NT2/D1 (cell line): Measurements from ENCODE around the gene ZNF823.
A peak's percentile ranks its signal among the peaks of the same experiment; 100 is the strongest.

ENCODE experiments used
- DNase-seq: peaks from one replicate; pipeline ENCODE4 v3.0.0-alpha.2; 2011; ENCODE audit warnings: low read depth, low spot score
- H3K27me3 ChIP-seq: 2 replicates; pipeline ENCODE4 v1.6.0; 2011; ENCODE audit warnings: mild to moderate bottlenecking; ENCODE audit not compliant: insufficient read length, insufficient read depth
- H3K36me3 ChIP-seq: 2 replicates; pipeline ENCODE4 v1.6.1; 2011; ENCODE audit warnings: mild to moderate bottlenecking, low read length, mixed read lengths; ENCODE audit not compliant: insufficient read depth, insufficient read length
- H3K4me1 ChIP-seq: 2 replicates; pipeline ENCODE4 v1.5.1; 2011; ENCODE audit not compliant: insufficient read depth, insufficient read length
- H3K4me3 ChIP-seq: 2 replicates; pipeline ENCODE4 v1.5.1; 2011; ENCODE audit warnings: low read depth; ENCODE audit not compliant: insufficient read length
- H3K9ac ChIP-seq: 2 replicates; pipeline ENCODE4 v1.6.0; 2011; ENCODE audit warnings: low read depth; ENCODE audit not compliant: insufficient read length
- H3K9me3 ChIP-seq: 2 replicates; pipeline ENCODE4 v1.5.1; 2011; ENCODE audit warnings: mild to moderate bottlenecking, low read length; ENCODE audit not compliant: insufficient read depth
- SUZ12 ChIP-seq: IDR thresholded peaks from 2 replicates; pipeline ENCODE4 v1.6.1; 2011; ENCODE audit not compliant: insufficient read length, insufficient read depth; ENCODE audit errors: extremely low read depth
- YY1 ChIP-seq: IDR thresholded peaks from 2 replicates; pipeline ENCODE4 v1.6.1; 2011; ENCODE audit not compliant: insufficient read length, insufficient read depth
- ZNF274 ChIP-seq: IDR thresholded peaks from 2 replicates; pipeline ENCODE4 v1.6.1; 2011; ENCODE audit warnings: mild to moderate bottlenecking, low read depth, low read length

ZNF823 gene

GRCh38 chr19:11769995-11770394, 31.2 kb upstream of the ZNF823 start:
- no peak for TF ChIP-seq YY1
- no peak for TF ChIP-seq SUZ12
- no peak for TF ChIP-seq ZNF274

GRCh38 chr19:11767633-11768133, 28.9 kb upstream of the ZNF823 start:
- TF ChIP-seq YY1 (no peak), SUZ12 (no peak), ZNF274 (no peak)
- Histone ChIP-seq H3K9ac (peak overlapping the region; percentile 75), H3K4me1 (peaks cover 4% of the 10 kb centered on the region), H3K27me3 (peaks cover 19% of the 10 kb centered on the region), H3K4me3 (peak overlapping the region; percentile 84), H3K9me3 (peaks cover 23% of the 10 kb centered on the region; the same call in 1 of the 2 replicates), H3K36me3 (no peaks in the 10 kb centered on the region)
- DNase-seq = no peak

More at GRCh38 chr19:11769995-11770394, 31.2 kb upstream of the ZNF823 start:
- Histone ChIP-seq H3K4me3 (no peak overlapping the region), H3K4me1 (peaks cover 4% of the 10 kb centered on the region), H3K9ac (no peak overlapping the region), H3K36me3 (no peaks in the 10 kb centered on the region), H3K9me3 (peaks cover 27% of the 10 kb centered on the region; the same call in 1 of the 2 replicates), H3K27me3 (peaks cover 19% of the 10 kb centered on the region)
- no peak for DNase-seq

- TF ChIP-seq ZNF274 (no peak), SUZ12 (no peak), YY1 (no peak)
- H3K4me3 ChIP-seq = peak within 1 kb of the TSS; percentile 84
- H3K4me1 ChIP-seq = peaks cover 4% of the 10 kb centered on the region
- H3K9me3 ChIP-seq = peaks cover 17% of the 10 kb centered on the region; the same call in 1 of the 2 replicates
- DNase-seq = peak; percentile 94
- peak within 1 kb of the TSS; percentile 75 for H3K9ac ChIP-seq
- H3K36me3 ChIP-seq = no peaks in the 10 kb centered on the region
- H3K27me3 ChIP-seq = peaks cover 19% of the 10 kb centered on the region
These were observed 28.1 kb upstream of the ZNF823 start, which contains the start of gene ZNF441 for GRCh38 chr19:11766597-11767591. ZNF441 (plus strand) TSS chr19:11767000; CDS start chr19:11767194, 194 bp downstream.

GRCh38 chr19:11763611-11764010, 24.9 kb upstream of the ZNF823 start:
- Histone ChIP-seq H3K9me3 (no peaks in the 10 kb centered on the region), H3K27me3 (peaks cover 15% of the 10 kb centered on the region), H3K4me1 (peaks cover 4% of the 10 kb centered on the region), H3K9ac (no peak overlapping the region), H3K36me3 (no peaks in the 10 kb centered on the region), H3K4me3 (no peak overlapping the region)
- no peak for DNase-seq
- no peak for TF ChIP-seq SUZ12
- no peak for TF ChIP-seq ZNF274
- no peak for TF ChIP-seq YY1

GRCh38 chr19:11763117-11763516, 24.4 kb upstream of the ZNF823 start:
- DNase-seq = no peak
- peaks cover 10% of the 10 kb centered on the region for H3K27me3 ChIP-seq
- no peak overlapping the region for H3K9ac ChIP-seq
- peaks cover 4% of the 10 kb centered on the region for H3K4me1 ChIP-seq
- TF ChIP-seq SUZ12 = no peak
- TF ChIP-seq ZNF274 = no peak
- no peak for TF ChIP-seq YY1
- no peaks in the 10 kb centered on the region for H3K36me3 ChIP-seq
- H3K4me3 ChIP-seq = no peak overlapping the region
- no peaks in the 10 kb centered on the region; the same call in 1 of the 2 replicates for H3K9me3 ChIP-seq

GRCh38 chr19:11759805-11760204, 21.1 kb upstream of the ZNF823 start:
- Histone ChIP-seq H3K9me3 (peaks cover 17% of the 10 kb centered on the region), H3K4me3 (no peak overlapping the region), H3K36me3 (no peaks in the 10 kb centered on the region), H3K27me3 (no peaks in the 10 kb centered on the region), H3K9ac (no peak overlapping the region), H3K4me1 (no peaks in the 10 kb centered on the region)
- DNase-seq = no peak
- TF ChIP-seq ZNF274 (no peak), SUZ12 (no peak), YY1 (no peak)

- no peaks in the 10 kb centered on the region for H3K27me3 ChIP-seq
- no peak overlapping the region for H3K9ac ChIP-seq
- H3K4me3 ChIP-seq = no peak overlapping the region
- peaks cover 17% of the 10 kb centered on the region for H3K9me3 ChIP-seq
- no peak for DNase-seq
- no peaks in the 10 kb centered on the region for H3K36me3 ChIP-seq
- TF ChIP-seq ZNF274 (no peak), YY1 (no peak)
- no peaks in the 10 kb centered on the region for H3K4me1 ChIP-seq
These were observed 18.2 kb upstream of the ZNF823 start for GRCh38 chr19:11756965-11757364.
